Middle frontal gyrus (tissue), 1 donor: Measurements from ENCODE around the gene CASKIN2.

Experiments
- DNase-seq: peaks from one replicate; pipeline ENCODE4 v3.0.0-alpha.2; 2015; ENCODE audit warnings: low spot score; ENCODE audit errors: extremely low spot score

Gene CASKIN2

DNA sequence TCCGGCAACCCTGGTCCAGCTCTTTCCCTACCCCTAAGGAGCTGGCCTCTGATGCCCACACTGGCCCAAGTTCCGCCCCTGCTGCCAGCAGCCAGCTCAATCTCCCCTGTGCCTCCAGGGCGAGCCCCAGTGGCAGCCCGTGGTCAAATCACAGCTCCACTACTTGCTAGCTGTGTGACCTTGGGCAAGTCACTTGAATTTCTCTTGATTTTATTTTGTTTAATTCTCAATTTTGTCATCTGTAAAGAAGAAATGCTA is 10.3 kb downstream of the CASKIN2 start:
- no peak for DNase-seq

DNA sequence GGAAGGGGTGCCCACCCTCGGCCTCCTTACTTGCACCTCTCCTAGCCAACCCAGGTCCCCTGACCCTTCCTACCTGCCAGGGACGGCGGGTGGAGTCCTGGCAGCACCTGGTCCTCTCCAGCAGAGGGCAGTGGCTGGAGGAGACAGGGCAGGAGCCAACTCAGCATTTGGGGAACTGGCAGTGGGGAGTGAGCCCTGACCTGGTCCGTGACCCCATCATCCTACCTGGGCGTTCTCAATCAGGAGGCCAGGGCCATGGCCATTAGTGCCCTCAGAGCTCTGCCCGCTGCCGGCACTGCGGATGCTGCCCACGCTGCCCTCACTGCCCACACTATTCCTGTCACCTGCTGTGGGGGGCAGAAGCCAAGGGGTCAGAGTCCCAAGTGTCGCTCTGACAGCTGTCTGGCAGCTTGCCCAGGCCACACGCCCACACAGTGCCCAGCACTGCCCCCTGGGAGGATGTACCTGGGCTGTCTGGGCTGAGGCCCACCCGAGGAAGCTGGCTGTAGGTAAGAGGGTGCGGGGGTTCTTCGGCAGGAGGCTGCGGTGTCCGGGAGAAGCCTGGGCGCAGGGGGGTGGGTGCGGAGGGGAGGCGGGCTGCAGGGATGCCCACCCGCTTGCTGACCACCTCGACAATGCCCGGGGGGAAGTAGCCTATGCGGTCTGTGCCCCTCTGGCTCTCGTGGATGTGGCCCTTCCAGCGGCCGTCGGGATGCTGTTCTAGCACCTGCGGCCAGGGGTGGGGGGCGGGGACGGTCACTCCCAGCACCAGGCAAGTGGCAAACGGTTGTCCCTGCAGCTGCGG is 10.8 kb downstream of the CASKIN2 start:
- no peak for DNase-seq

DNA sequence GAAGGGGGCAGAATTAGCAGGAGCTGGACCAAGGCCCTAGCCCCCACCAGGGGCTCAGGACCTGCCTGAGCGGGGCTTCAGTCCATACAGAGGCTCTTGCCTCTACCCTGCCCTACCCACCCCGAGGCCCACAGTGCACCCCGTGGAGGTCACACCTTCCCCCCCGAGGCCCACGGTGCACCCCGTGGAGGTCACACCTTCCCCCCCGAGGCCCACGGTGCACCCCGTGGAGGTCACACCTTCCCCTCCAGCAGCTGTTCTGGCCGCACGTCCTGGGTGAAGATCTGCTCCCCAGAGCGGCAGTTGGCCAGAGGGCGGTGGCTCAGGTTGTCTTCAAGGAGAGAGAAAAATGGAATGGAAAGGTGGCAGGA is 11.4 kb downstream of the CASKIN2 start:
- no peak for DNase-seq

DNA sequence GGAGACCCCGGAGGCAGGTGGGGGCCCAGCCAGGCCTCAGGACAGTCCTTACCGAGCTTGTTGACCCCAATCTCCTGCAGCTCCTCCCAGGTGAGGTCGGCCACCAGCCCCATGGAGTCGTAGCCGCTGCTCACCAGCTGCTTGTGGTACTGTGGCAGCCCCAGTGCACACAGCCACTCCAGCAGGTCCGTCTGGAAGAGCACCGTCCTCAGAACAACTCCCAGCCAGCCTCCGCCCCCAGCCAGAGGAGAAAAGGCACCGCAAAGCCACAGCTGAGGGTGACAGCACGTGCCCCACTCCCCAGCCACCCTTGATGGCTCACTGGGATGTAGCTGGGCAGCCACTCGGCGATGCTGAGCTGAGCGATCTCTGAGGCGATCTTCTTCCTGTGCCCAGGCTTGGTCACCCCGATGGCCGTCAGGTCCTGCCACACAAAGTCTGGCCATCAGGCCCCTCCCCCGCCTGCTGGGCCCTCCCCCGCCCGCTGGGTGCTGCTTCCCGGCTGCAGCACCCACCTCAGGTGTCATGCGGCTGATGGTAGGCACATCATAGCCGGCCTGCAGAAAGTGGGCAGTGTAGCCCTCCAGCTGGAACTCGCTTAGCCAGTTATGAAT is 11.9 kb downstream of the CASKIN2 start:
- DNase-seq, result no peak

DNA sequence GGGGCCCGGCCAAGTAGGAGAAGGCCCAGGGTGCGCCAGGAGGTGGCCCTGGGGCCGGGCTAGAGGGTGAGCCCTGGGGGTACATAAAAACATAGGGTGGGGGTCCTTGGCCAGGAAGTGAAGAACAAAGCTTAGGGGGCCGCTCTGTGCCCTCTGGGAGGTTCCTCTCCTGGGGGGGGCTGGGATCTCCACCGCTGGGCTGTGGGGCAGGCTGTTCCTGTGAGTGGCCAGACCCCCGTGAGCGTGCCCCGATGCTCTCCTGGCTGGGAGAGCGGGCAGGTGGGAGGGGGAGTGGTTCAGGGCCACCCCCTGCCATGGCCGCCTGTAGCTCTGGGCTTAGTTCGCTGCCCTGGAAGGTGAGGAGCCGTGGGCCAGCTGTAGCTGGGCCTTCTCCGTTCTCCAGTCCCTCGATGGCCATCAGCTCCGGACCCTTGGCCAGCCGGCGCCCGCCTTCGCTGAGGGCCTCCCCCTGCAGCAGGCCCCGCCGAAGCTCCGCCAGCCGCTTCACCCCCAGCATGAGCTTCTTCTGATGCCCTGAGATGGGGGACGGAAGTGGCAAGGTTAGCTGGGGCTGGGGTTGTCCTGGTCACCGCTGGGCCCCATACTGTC is 12.5 kb downstream of the CASKIN2 start:
- no peak for DNase-seq

DNA sequence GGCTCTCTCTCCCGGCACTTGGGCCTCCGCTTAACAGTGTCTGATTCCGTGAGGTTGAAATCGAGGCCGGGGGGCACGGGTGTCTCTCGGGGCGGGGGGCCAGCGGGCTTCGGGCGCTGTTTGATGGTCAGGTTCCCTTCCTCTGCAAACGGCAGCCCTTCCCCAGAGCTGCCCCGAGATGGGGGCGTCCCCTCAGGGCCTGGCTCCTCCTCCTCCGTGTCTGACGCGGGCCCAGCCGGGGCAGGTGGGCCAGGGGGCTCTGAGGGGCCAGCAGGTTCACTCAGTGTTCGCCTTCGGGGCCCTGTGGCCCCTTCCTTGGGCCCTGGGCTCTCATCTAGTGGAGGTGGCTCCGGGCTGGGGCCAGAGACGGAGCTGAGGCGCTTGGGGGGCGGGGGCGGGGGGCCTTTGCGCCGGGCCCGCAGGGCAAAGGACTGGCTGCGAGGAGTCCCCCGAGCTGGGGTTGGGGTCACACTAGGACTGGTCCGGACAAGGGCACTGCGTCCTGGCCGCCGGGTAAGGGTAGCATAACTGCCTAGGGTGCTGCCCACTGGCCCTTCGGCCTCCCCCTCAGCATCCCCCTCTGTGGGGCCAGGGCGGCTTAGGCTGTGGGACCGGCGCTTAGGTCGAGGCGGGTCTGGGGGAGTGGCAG is 13.1 kb downstream of the CASKIN2 start:
- no peak for DNase-seq

DNA sequence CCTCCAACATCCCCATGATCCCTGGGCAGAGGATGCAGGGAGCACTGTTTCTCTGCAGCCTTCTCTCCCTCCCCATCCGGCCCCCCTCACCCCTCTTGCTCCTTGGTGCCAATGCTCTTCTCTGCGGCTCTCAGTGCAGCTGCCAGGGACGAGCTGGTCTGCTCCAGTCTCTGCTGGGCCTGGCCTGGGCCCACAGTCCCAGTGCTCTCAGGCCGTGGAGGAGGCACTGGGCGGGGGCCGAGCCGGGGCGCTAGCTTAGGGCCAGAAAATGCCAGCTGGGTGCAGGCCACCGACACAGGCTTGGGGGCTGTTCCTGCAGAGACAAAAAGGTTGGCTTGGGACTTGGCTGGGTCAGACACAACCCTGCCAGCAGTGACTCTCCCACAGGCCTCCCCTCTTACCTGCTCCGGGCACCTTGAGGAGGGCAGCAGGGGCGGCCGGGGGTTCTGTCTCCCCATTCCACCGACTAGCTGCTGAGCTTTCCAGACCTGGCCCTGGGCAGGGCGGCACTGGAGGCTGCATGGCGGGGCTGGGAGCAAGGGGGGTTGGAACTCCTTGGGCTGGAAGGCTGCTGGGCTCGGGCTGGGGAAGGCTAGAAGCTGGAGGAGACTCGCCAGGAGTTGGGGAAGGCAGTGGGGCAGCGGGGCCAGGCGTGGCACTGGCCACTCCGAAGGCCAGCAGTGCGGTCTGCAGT is 13.8 kb downstream of the CASKIN2 start:
- peak; percentile 53 for DNase-seq

DNA sequence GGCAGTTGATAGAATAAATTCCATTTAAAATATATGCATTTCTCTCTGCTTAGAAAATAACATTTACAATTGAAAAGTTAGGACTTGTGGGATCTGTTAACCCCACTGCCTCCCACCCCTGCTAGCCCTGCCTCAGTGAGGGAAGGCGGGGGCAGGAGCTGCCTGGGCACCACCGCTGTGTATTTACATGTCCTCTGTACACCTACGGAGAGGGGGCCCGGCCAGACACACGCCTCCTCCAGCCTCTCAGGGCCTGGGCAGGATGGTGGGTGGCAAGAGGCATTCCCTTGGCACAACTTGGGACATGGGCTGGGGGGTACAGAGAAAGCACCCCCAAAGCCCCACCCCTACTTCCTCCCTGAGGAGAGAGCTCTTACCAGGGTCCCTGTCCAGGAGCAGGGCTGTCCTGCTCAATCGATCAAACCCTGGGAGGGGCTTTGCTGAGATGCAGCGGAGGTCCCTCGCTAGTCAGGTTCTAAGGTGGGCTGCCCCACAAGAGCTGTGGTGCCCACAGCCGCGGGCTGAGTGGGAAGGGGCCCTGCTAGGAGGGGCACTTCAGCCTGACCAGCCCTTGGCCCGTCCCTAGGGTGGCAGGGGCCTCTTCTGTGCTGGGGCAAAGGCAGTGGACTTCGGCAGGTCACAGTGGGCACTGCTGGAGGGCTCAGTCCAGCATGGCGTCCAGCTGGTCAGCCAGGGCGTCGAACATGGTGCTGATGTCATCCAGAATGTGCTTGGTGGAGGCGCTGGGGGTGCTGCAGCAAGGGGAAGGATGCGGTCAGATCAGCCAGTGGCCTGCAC is 14.7 kb downstream of the CASKIN2 start:
- no peak for DNase-seq

DNA sequence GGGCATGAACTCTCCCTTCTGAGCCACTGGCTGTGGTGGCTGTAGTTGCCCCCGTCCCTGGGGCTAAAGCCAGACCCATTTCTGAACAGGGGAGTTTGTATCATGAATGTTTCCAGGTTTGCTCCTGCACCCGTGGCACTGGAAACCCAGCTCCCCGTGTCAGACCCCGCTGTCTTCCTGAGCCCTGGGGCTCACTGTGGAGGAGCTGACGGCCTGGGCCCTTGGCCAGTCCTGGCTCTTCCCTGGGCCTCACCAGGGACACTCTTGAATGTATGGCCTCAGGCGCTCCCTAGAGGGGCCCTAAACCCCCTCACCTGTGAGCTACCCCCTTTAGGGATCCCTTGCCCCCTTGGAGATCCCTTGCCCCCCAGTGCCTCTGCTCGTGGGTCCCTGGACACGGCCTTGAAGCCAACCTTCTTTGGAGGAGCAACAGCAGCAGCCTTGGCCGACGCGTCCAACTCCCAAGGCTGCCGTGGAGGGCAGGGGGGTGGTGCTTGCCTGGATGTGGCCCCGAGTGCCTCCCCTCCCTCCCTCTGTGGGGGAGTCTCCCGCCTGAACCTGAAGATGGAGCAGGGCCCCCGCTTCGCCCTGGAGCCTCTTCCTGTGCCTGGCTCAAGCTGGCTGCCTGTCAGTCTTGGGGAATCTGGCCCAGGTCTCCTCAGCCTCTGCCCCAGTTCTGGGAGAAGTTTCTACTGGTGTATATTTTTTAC is 15.9 kb downstream of the CASKIN2 start:
- DNase-seq, result no peak

DNA sequence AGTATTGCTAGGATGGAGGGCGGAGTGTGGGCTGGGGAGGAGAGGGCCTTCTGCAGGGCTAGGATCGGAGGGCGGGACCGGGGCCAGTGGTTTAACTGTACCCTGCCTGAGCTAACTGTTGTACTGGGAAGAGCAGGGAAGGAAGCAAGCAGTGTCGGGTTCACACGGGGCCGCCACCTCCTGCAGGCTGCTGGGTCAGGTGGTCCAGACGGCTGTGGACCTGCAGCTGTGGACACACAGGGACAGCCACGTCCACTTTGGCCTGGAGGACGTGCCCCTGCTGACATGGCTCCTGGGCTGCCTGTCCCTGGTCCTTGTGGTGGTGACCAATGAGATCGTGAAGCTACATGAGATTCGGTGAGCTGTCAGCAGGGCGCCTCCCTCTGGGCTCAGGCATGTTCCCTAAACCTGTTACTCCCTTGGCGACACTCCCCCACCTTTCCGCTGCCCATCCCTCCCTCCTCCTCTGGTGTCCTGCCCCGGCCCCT is 16.6 kb downstream of the CASKIN2 start:
- DNase-seq, result no peak

DNA sequence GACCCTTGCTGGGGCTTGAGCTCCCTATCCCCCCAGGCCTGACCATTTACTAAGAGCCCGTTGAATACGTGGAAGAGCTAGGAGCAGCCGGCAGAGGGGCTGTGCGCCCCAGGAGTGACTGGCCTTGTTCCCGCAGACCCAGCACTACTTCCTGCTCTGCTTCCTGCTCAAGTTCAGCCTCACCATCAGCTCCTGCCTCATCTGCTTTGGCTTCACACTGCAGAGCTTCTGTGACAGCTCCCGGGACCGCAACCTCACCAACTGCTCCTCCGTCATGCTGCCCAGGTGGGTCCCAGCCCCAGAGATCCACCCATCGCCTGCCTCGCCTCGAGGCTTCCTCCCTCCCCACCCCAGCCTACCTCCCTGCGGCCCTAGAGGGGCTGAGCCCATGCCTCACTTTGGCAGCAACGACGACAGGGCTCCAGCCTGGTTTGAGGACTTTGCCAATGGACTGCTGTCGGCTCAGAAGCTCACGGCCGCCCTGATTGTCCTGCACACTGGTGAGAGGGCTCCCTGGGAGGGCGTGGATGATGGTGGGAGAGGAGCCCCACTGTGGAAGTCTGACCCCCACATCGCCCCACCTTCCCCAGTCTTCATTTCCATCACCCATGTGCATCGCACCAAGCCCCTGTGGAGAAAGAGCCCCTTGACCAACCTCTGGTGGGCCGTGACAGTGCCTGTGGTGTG is 17.2 kb downstream of the CASKIN2 start:
- no peak for DNase-seq

DNA sequence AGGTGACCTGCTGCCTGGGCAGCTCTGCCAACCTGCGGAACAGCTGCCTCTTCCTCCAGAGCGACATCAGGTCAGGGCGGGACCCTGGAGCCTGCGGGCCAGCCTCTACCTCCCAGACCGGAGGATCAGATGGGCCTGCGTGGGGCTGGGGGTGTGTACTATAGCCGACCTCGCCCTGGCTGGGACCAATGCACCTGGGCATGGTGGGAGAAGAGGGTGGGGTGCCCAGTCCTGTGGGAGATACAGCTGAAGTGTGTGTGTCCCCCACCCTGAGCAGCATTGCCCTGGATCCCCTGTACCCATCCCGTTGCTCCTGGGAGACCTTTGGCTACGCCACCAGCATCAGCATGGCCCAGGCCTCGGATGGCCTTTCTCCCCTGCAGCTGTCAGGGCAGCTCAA is 19.3 kb downstream of the CASKIN2 start:
- DNase-seq, result no peak

DNA sequence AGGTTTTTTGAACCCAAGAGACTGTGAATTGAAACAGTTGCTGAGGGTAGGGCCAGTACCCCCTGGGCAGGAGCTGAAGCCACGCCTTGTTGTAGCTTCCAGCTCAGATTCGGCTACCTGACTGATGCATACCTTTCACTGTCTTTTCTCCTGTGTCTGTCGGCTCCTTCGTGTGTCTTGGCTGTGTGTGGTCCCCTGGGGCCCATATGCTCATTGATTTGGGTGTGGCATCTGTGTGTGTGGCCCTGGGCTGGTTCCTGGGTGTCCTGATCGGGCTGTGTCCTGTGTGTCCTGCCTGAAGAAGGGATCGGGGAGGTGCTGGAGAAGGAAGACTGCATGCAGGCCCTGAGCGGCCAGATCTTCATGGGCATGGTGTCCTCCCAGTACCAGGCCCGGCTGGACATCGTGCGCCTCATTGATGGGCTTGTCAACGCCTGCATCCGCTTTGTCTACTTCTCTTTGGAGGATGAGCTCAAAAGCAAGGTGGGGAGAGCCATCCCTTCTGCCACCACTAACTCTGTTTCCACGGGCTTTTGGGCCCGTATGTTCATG is 20.9 kb downstream of the CASKIN2 start:
- no peak for DNase-seq

DNA sequence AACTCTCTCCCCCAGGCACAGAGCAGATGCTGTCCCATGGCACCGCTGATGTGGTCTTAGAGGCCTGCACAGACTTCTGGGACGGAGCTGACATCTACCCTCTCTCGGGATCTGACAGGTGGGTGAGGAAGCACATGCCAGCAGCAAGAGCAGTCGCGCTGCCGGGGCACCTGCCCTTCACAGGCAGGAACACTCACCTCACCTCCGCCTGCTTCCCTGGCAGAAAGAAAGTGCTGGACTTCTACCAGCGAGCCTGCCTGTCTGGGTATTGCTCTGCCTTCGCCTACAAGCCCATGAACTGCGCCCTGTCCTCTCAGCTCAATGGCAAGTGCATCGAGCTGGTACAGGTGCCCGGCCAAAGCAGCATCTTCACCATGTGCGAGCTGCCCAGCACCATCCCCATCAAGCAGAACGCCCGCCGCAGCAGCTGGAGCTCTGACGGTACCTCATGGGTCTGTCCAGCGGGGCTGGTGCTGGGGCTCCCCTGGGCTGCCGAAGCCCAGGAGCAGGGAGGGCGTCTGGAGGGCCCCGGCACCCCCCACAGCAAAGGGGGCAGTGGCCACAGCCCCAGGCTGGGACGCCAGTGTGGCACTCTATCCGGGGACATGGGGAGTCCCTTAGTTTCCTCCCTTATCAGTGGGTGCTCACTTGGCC is 21.7 kb downstream of the CASKIN2 start:
- DNase-seq, result no peak

DNA sequence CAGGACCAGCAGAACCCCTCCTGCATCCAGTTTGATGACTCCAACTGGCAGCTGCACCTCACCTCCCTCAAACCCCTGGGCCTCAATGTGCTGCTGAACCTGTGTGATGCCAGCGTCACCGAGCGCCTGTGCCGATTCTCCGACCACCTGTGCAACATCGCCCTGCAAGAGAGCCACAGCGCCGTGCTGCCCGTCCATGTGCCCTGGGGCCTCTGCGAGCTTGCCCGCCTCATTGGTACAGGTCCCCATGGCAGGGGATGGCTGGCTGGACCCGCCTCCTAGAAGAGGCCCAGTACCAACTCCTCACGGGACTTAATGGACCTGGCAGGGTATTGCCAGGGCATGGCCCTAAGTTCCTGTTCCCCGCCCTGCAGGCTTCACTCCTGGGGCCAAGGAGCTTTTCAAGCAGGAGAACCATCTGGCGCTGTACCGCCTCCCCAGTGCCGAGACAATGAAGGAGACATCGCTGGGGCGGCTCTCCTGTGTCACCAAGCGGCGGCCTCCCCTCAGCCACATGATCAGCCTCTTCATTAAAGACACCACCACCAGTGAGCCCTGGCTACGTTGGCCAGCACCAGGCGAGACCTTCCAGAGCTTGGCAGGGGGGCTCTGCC is 22.7 kb downstream of the CASKIN2 start:
- DNase-seq, result no peak

DNA sequence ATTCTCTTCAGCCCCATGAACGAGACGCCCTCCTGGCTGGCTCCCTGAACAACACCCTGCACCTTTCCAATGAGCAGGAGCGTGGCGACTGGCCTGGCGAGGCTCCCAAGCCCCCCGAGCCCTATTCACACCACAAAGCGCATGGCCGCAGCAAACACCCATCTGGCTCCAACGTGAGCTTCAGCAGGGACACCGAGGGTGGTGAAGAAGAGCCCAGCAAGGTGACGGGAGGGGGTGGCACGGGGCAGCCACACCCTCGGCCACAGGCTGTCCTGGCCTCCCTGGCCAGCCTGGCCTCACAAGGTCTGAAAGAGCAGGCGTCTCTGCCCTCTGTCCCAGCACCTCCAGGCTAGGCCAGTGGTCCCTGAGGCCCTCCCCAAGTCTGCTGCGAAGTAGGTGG is 23.7 kb downstream of the CASKIN2 start:
- no peak for DNase-seq

DNA sequence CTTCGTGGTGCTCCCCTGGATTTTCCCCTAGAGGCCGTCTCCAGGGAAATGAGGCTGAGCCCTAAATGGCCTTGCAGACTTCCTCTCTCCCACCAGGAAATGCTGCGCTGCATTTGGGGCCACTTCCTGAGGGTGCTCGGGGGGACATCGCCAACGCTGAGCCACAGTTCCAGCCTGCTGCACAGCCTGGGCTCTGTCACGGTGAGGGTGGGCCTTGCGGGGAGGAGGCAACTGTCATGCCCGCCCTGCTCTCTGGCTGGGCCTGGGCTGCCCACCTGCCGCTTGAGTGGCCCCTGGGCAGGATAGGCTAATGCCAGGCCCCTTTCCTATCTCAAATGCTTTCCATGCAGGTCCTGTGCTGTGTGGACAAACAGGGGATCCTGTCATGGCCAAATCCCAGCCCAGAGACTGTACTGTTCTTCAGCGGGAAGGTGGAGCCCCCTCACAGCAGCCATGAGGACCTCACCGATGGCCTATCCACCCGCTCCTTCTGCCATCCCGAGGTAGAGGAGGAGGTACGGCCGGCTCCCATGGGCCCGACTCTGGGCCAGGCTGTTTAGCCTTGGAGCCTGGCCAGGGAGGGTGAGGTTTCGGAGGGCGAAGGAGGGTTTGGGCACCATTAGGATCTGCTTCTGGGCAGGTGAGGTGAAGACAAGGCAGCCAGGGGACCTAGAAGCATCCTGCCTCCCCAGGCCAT is 24.2 kb downstream of the CASKIN2 start:
- DNase-seq, result no peak

DNA sequence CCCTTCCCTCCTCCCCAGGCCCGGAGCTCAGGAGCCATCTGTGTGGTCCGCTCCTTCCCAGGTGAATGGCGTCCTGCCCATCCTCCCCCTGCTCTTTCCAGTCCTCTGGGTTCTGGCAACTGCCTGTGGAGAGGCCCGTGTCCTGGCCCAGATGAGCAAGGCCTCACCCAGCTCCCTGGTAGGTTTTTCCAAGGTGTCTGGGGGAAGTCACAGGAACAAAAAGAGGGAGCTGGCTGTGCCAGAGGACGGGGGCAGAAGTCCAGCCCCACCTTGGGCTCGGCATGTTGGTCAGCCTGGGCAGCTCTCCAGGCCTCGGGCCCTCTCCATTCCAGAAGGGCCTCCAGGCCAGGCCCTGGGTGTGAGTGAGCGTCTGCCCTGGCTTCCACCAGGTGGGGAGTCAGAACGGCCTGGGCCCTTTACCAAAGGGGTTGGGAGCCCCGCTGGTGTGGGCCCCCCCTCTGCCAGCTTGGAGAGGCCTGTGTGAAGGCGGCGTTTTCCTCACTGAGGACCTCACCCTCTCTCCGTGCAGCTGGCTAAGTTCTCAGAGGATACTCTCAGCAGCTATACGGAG is 25.1 kb downstream of the CASKIN2 start:
- no peak for DNase-seq
